ENCODE results near the gene PGD.

- TF ChIP-seq REST (IDR thresholded peaks at IDR 0.05; ENCODE audit: borderline replicate concordance) (no peak), POLR2AphosphoS5 (IDR thresholded peaks at IDR 0.05) (no peak), CTCF (IDR thresholded peaks at IDR 0.05; ENCODE audit: poor library complexity, severe bottlenecking) (no peak), MXI1 (conservative IDR thresholded peaks at IDR 0.05; ENCODE audit: poor library complexity, severe bottlenecking) (no peak)
Measured at GRCh38 chr1:10378081-10378841, 20.6 kb upstream of the PGD start.

Measured in neural cell (in vitro differentiated cells).